ENCODE measurements around the gene INSC.

Gene INSC

DNA sequence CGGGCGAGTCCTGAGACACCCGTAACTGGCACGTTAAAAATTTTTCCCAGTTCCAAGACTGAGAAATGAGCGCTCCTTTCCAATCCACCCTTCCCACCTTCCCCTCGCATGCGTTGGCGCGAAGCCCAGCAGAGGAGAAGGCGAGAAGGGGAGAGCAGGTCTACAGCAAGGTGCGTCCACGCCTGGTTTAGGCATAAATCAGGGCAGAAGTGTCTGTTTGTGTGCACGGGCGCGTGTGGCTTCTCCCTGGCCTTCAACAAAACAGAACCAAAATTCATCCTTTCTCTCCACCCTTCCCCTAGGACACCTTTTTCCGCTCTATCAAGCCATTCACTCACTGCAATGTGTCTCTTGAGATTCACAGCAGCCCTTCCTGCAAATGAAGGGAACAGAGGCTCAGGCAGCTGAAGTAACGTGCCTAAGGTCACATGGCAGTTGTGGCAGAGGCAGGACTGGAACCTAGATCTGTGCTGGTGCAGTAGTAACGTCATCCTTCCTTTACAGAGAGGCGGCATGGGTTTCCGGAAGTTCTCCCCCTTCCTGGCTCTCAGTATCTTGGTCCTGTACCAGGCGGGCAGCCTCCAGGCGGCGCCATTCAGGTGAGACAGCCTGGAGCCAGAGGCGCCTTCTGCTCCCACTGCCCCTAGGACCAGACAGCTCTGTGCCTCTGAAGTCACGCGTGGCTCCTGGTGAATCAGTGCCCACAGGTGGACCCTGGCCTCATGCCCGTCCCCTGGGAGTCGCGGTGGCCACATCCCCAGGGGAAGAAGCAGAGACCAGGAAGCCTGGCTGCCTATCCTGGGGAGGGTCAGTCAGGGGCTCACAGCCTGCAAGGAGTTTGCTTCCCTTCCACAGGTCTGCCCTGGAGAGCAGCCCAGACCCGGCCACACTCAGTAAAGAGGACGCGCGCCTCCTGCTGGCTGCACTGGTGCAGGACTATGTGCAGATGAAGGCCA, 40.2 kb upstream of the INSC start (continued):
- no peak for TF ChIP-seq ZNF274 (IDR thresholded peaks at IDR 0.05; ENCODE audit: low read length)
- no peak for TF ChIP-seq ZNF274 (tag by site-specific recombination; IDR thresholded peaks at IDR 0.05; ENCODE audit: borderline replicate concordance)
- TF ChIP-seq, protein P1, sequence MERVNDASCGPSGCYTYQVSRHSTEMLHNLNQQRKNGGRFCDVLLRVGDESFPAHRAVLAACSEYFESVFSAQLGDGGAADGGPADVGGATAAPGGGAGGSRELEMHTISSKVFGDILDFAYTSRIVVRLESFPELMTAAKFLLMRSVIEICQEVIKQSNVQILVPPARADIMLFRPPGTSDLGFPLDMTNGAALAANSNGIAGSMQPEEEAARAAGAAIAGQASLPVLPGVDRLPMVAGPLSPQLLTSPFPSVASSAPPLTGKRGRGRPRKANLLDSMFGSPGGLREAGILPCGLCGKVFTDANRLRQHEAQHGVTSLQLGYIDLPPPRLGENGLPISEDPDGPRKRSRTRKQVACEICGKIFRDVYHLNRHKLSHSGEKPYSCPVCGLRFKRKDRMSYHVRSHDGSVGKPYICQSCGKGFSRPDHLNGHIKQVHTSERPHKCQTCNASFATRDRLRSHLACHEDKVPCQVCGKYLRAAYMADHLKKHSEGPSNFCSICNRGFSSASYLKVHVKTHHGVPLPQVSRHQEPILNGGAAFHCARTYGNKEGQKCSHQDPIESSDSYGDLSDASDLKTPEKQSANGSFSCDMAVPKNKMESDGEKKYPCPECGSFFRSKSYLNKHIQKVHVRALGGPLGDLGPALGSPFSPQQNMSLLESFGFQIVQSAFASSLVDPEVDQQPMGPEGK (tag by site-specific recombination; IDR thresholded peaks at IDR 0.05): peak; percentile 83
- TF ChIP-seq GFI1B (tag by site-specific recombination; IDR thresholded peaks at IDR 0.05): no peak
- TF ChIP-seq, protein P2, sequence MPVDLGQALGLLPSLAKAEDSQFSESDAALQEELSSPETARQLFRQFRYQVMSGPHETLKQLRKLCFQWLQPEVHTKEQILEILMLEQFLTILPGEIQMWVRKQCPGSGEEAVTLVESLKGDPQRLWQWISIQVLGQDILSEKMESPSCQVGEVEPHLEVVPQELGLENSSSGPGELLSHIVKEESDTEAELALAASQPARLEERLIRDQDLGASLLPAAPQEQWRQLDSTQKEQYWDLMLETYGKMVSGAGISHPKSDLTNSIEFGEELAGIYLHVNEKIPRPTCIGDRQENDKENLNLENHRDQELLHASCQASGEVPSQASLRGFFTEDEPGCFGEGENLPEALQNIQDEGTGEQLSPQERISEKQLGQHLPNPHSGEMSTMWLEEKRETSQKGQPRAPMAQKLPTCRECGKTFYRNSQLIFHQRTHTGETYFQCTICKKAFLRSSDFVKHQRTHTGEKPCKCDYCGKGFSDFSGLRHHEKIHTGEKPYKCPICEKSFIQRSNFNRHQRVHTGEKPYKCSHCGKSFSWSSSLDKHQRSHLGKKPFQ (tag by site-specific recombination; IDR thresholded peaks at IDR 0.05): peak; percentile 16; the same call in 1 of the 2 replicates
- TF ChIP-seq, protein P3, sequence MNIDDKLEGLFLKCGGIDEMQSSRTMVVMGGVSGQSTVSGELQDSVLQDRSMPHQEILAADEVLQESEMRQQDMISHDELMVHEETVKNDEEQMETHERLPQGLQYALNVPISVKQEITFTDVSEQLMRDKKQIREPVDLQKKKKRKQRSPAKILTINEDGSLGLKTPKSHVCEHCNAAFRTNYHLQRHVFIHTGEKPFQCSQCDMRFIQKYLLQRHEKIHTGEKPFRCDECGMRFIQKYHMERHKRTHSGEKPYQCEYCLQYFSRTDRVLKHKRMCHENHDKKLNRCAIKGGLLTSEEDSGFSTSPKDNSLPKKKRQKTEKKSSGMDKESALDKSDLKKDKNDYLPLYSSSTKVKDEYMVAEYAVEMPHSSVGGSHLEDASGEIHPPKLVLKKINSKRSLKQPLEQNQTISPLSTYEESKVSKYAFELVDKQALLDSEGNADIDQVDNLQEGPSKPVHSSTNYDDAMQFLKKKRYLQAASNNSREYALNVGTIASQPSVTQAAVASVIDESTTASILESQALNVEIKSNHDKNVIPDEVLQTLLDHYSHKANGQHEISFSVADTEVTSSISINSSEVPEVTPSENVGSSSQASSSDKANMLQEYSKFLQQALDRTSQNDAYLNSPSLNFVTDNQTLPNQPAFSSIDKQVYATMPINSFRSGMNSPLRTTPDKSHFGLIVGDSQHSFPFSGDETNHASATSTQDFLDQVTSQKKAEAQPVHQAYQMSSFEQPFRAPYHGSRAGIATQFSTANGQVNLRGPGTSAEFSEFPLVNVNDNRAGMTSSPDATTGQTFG (tag by site-specific recombination; IDR thresholded peaks at IDR 0.05; ENCODE audit: borderline replicate concordance): no peak
- TF ChIP-seq ZNF777 (tag by site-specific recombination; IDR thresholded peaks at IDR 0.05; ENCODE audit: borderline replicate concordance): no peak
- TF ChIP-seq ZNF138 (tag by site-specific recombination; IDR thresholded peaks at IDR 0.05; ENCODE audit: borderline replicate concordance): no peak
- TF ChIP-seq, protein P4, sequence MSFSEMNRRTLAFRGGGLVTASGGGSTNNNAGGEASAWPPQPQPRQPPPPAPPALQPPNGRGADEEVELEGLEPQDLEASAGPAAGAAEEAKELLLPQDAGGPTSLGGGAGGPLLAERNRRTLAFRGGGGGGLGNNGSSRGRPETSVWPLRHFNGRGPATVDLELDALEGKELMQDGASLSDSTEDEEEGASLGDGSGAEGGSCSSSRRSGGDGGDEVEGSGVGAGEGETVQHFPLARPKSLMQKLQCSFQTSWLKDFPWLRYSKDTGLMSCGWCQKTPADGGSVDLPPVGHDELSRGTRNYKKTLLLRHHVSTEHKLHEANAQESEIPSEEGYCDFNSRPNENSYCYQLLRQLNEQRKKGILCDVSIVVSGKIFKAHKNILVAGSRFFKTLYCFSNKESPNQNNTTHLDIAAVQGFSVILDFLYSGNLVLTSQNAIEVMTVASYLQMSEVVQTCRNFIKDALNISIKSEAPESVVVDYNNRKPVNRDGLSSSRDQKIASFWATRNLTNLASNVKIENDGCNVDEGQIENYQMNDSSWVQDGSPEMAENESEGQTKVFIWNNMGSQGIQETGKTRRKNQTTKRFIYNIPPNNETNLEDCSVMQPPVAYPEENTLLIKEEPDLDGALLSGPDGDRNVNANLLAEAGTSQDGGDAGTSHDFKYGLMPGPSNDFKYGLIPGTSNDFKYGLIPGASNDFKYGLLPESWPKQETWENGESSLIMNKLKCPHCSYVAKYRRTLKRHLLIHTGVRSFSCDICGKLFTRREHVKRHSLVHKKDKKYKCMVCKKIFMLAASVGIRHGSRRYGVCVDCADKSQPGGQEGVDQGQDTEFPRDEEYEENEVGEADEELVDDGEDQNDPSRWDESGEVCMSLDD (tag by site-specific recombination; IDR thresholded peaks at IDR 0.05): peak; percentile 69
- TF ChIP-seq ZNF555 (tag by site-specific recombination; conservative IDR thresholded peaks at IDR 0.05): no peak
- TF ChIP-seq GLIS2 (tag by site-specific recombination; IDR thresholded peaks at IDR 0.05): peak; percentile 84
- no peak for TF ChIP-seq ZNF19 (tag by site-specific recombination; IDR thresholded peaks at IDR 0.05; ENCODE audit: low read depth)
- TF ChIP-seq ZNF776 (tag by site-specific recombination; IDR thresholded peaks at IDR 0.05; ENCODE audit: borderline replicate concordance): no peak
- TF ChIP-seq, protein P5, sequence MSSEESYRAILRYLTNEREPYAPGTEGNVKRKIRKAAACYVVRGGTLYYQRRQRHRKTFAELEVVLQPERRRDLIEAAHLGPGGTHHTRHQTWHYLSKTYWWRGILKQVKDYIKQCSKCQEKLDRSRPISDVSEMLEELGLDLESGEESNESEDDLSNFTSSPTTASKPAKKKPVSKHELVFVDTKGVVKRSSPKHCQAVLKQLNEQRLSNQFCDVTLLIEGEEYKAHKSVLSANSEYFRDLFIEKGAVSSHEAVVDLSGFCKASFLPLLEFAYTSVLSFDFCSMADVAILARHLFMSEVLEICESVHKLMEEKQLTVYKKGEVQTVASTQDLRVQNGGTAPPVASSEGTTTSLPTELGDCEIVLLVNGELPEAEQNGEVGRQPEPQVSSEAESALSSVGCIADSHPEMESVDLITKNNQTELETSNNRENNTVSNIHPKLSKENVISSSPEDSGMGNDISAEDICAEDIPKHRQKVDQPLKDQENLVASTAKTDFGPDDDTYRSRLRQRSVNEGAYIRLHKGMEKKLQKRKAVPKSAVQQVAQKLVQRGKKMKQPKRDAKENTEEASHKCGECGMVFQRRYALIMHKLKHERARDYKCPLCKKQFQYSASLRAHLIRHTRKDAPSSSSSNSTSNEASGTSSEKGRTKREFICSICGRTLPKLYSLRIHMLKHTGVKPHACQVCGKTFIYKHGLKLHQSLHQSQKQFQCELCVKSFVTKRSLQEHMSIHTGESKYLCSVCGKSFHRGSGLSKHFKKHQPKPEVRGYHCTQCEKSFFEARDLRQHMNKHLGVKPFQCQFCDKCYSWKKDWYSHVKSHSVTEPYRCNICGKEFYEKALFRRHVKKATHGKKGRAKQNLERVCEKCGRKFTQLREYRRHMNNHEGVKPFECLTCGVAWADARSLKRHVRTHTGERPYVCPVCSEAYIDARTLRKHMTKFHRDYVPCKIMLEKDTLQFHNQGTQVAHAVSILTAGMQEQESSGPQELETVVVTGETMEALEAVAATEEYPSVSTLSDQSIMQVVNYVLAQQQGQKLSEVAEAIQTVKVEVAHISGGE (tag by site-specific recombination; conservative IDR thresholded peaks at IDR 0.05; ENCODE audit: low read depth): no peak; the same call in none of the 2 replicates
- no peak for TF ChIP-seq ZNF174 (tag by site-specific recombination; IDR thresholded peaks at IDR 0.05)
- TF ChIP-seq, protein P6, sequence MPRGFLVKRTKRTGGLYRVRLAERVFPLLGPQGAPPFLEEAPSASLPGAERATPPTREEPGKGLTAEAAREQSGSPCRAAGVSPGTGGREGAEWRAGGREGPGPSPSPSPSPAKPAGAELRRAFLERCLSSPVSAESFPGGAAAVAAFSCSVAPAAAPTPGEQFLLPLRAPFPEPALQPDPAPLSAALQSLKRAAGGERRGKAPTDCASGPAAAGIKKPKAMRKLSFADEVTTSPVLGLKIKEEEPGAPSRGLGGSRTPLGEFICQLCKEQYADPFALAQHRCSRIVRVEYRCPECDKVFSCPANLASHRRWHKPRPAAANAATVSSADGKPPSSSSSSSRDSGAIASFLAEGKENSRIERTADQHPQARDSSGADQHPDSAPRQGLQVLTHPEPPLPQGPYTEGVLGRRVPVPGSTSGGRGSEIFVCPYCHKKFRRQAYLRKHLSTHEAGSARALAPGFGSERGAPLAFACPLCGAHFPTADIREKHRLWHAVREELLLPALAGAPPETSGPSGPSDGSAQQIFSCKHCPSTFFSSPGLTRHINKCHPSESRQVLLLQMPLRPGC (tag by site-specific recombination; IDR thresholded peaks at IDR 0.05): no peak
- TF ChIP-seq, protein P7, sequence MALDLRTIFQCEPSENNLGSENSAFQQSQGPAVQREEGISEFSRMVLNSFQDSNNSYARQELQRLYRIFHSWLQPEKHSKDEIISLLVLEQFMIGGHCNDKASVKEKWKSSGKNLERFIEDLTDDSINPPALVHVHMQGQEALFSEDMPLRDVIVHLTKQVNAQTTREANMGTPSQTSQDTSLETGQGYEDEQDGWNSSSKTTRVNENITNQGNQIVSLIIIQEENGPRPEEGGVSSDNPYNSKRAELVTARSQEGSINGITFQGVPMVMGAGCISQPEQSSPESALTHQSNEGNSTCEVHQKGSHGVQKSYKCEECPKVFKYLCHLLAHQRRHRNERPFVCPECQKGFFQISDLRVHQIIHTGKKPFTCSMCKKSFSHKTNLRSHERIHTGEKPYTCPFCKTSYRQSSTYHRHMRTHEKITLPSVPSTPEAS (tag by site-specific recombination; IDR thresholded peaks at IDR 0.05): 0 out of 2 replicates have a peak, but pooled peaks have one; percentile 5
- peak; percentile 99 for TF ChIP-seq SCRT2 (tag by site-specific recombination; IDR thresholded peaks at IDR 0.05)
- peak; percentile 92 for TF ChIP-seq ZBTB48 (tag by site-specific recombination; IDR thresholded peaks at IDR 0.05)
- TF ChIP-seq BCL11B (tag by site-specific recombination; IDR thresholded peaks at IDR 0.05; ENCODE audit: low read depth): no peak
- TF ChIP-seq ZNF335 (tag by site-specific recombination; conservative IDR thresholded peaks at IDR 0.05): peak; percentile 91
- TF ChIP-seq ZNF629 (tag by site-specific recombination; IDR thresholded peaks at IDR 0.05): peak; percentile 97

Data from HEK293 (cell line).